HTERT RPE-1 (cell line): ENCODE results near the gene MORF4L2.
"Not testable (repeated sequence)": the region's sequence is repeated elsewhere in the genome, so short reads cannot be mapped to it uniquely, and the experiment has no call there.

Source experiments
- in situ Hi-C: fragments of 300-500 bp; cut with MboI; formaldehyde crosslinking; loops from 4 replicates; pipeline ENCODE4 v1.14.3; 2020; ENCODE audit warnings: low sequenced_read_pairs

MORF4L2 gene

DNA sequence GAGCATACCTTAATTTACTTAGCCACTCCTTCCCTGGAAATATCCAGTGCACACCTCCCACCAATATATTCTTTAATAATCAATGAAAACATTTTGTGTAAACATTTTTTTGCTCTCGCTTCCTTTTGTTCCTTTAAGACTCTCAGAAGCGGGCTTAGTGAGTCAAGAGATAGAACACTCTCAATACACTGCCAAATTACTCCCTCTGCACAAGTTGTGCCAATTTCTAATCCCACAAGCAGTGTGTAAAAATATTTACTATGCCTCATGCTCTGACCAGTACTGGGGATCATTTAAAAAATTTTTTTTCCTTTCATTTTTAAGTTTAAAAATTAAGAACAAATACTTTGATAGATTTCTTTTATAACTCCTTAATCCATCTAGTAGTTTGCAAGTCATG is 5.1 kb downstream of the MORF4L2 start:
- in situ Hi-C loops, result no loop called here

GRCh38 chrX:103678199-103678993 is 8.1 kb downstream of the MORF4L2 start:
- in situ Hi-C loops, result no loop called here

DNA sequence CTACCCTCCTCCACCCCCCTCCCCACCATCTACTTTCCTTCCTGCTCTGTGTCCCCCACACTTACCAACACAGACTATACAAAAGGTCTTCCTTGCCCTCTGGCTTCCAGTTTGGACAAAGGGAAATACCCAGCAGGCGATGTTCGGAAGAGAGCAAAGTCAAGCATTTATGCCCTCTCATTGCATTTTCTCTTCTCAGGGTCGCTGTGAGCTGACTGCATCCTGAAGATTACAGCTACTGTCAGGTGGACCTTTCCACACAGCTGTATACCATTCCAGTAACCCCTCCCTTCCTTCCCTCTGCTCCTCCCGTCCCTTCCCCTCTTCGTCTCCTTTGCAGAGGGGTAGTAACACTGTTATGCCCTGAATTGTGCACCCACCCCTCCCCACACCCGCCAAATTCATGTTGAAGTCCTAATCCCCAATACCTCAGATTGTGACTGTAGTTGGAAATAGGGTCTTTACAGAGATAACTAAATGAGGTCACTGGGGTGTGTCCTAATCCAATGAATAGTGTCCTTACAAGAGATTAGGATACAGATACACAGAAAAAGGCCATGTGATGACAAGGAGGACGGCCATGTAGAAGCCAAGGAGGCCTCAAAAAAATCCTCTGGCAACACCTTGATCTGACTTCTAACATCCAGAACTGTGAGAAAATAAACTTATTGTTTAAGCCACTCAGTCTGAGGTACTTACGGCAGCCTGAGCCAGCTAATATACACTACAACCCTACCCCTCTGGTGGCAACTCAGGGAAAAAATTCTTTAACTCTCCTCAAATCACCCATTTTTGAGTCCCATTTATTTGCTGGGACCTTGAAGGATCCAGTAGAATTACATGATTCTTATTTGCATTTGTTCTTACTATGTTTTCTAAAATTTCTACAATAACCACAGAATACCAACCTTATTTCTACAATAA is 11.7 kb downstream of the MORF4L2 start:
- in situ Hi-C loops, result no loop called here

DNA sequence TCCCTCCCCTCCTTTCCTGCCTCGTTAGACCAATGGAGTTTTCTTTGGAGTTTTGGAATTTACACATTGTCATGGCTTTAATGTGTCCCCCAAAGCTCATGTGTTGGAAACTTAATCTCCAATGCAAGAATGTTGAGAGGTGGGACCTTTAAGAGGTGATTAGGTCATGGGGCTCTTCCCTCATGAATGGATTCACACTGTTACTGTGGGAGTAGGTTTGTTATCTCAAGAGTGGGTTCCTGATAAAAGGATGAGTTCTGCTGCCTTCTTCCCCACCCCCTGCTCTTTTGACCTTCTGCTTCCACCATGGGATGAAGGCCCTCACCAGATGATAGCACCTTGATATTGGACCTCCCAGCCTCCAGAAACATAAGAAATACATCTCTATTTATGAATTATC is 16.8 kb downstream of the MORF4L2 start:
- in situ Hi-C loops, result no loop called here

- in situ Hi-C loops, result no loop called here
These were observed 20.0 kb downstream of the MORF4L2 start for GRCh38 chrX:103666202-103667107.

- in situ Hi-C loops, result no loop called here
These were observed 22.3 kb downstream of the MORF4L2 start for GRCh38 chrX:103663981-103664762.

DNA sequence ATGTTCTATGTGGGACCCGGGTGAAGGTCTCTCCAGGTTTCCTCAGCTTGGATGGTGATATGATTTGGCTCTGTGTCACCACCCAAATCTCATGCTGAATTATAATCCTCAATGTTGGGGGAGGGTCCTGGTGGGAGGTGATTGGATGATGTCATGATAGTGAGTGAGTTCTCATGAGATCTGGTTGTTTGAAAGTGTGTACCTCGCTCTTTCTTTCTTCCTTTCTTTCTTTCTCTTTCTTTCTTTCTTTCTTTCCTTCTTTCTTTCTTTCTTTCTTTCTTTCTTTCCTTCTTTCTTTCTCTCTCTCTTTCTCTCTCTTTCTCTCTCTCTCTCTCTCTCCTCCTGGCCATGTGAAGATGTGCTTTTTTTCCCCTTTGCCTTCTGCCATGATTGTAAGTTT is 27.0 kb downstream of the MORF4L2 start:
- in situ Hi-C loops, result not testable (repeated sequence)

DNA sequence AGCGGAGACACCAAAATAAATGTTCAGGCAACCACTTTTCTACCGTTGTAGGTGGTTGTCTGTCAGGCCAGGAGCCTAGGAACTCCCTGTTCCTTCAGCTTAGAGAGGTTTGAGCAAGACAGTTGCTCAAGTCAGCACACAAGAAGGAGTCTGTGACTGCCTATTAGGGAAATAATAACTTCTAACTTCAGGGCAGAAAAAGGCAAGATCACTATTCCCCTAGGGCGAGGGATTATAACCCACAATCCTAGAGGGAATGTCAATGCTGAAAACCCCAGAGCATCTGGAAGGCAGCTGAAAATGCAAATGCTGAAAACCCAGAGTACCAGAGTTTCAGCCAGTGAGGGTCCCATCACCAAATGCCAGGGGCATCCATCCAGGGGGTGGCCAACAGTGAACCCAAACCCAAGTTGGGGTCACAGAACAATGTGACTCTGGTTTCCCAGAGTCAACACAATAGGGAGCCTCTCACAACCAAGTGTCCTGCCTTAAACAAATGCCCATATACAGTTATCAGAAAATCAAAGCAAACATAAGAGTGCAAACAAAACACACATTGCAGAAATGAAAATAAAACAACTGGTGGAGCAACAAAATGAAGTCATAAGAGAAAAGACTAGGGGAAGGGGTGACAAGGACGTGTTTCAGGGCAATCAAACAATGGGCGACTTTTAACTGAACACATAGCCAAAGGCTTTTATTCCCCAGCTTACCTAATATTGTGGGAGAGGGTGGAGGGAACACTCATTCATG is 27.6 kb downstream of the MORF4L2 start:
- in situ Hi-C loops, result no loop called here

GRCh38 chrX:103657066-103657465 is 29.4 kb downstream of the MORF4L2 start:
- in situ Hi-C loops, result not testable (repeated sequence)

DNA sequence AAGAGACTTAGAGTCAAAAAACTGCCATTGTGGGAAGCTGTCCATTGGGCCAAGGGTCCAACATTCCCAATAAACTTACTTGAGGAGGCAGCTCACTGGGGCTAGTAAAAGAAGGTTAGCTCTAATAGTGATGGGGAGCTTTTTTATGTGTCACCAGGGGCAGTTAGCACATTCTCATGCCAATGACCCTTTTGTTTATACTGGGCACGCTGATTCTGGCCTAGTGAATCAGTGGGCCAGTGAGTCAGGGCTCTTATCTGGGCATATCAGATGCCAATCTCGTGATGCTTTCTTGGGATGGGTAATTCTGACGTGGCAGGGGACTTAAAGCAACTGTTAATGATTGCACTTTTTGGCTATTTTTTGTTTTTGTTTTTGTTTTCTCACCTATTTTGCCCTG is 29.9 kb downstream of the MORF4L2 start:
- in situ Hi-C loops, result no loop called here

DNA sequence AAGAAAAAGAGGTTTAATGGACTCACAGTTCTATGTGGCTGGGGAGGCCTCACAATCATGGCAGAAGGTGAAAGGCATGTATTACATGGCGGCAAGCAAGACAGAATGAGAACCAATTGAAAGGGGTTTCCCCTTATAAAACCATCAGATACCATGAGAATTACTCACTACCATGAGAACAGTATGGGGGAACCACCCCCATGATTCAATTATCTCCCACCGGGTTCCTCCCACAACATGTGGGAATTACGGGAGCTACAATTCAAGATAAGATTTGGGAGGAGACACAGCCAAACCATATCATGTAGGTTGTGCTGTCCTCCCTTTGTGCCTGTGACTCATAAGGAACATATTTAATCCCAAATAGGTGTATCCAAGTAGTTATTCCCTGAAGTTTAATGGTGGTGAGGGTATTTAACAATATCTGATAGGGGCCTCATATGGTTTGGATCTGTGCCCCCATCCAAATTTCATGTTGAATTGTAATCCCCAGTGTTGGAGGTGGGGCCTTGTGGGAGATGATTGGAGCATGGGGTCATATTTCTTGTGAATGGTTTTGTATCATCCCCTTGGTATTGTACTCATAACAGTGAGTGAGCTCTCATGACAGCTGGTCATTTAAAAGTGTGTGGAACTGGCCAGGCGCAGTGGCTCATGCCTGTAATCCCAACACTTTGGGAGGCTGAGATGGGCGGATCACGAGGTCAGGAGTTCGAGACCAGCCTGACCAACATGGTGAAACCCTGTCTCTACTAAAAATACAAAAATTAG is 31.1 kb downstream of the MORF4L2 start:
- in situ Hi-C loops, result not testable (repeated sequence)

DNA sequence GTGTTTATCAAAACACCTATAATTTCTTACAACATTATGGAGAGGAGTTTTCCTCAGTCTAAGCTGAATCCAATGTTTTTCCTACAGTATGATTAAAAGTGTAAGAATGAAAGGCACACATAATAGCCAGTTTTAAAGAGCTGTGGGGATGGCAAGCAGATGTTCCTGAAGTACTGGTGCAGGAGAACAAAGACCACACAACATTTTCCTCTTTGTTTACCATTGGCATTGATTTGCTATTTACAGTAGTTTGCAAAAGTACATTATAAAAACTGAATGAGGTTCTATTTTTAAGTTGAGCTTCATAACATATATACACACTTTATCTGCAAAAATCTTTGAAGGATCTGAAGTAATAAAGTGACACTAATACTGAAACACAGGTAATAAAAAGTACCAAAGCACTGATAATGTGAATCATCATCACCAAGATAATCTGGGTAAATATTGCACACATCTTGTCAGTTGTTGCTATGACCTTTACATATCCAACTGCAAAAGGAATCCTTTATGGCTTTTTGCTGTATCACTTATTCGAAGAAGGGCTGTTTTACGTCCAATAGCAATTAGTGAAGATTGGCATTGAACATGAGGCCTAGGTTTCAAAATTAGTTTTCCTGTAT is 35.2 kb downstream of the MORF4L2 start:
- in situ Hi-C loops, result no loop called here

DNA sequence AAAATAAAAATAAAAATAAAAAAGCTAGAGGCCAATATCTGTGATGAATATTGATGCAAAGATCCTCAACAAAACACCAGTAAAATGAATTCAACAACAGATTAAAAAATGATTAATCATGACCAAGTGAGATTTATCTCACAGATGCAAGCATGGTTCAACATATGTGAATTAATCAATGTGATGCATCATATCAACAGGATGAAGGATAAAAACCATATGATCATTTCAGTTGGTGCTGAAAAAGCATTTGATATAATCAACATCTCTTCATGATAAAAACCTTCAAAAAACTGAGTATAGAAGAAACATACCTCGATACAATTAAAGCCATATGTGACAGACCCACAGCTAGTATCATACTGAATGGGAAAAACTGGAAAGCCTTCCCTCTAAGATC is 38.9 kb downstream of the MORF4L2 start:
- in situ Hi-C loops, result no loop called here

GRCh38 chrX:103644125-103644524 is 42.4 kb downstream of the MORF4L2 start:
- in situ Hi-C loops, result no loop called here

GRCh38 chrX:103640401-103641155 is 45.9 kb downstream of the MORF4L2 start:
- in situ Hi-C loops, result no loop called here

GRCh38 chrX:103638479-103639346 is 47.8 kb downstream of the MORF4L2 start:
- in situ Hi-C loops, result not testable (repeated sequence)
